ENCODE measurements around the gene EIF3D. TPM values are rescaled to one million over a fixed set of nuclear protein-coding genes. Genes with fewer than 3 reads are reported as not detected.

The EIF3D gene
- 132 TPM for total RNA-seq
- long read RNA-seq, transcript EIF3D-201 (15 exons, 2,155 nt) = major isoform, 200 of 232 reads
- long read RNA-seq, partial matches to known transcripts = 13 of 232 reads
- long read RNA-seq, other reads (novel, unspliced or antisense) = 17 of 232 reads

- peak; percentile 97 for ATAC-seq
- peak within 1 kb of the TSS; percentile 97 for H3K27ac ChIP-seq
- intact Hi-C loops (cut with DNase I) = no loop called here
Measured at GRCh38 chr22:36528795-36529751, at the start of gene EIF3D. Gene EIF3D, minus strand, starts transcription at chr22:36529166. Its CDS starts 3,045 bp downstream, at chr22:36526121.

GRCh38 chr22:36578619-36579018 is 49.7 kb upstream of the EIF3D start:
- ATAC-seq = no peak
- no peaks in the 10 kb centered on the region for H3K9me3 ChIP-seq
- H3K27me3 ChIP-seq = peaks cover 11% of the 10 kb centered on the region
- no peaks in the 10 kb centered on the region for H3K4me1 ChIP-seq
- no peak for DNase-seq
- TF ChIP-seq CTCF (IDR thresholded peaks at IDR 0.05) = no peak
- no peak overlapping the region for H3K27ac ChIP-seq
- intact Hi-C loops (cut with DNase I) = no loop called here
- no peak overlapping the region for H3K4me3 ChIP-seq
- no peaks in the 10 kb centered on the region for H3K36me3 ChIP-seq

More at GRCh38 chr22:36528795-36529751, at the start of gene EIF3D:
- Histone ChIP-seq H3K4me1 (peaks cover 19% of the 10 kb centered on the region), H3K27me3 (no peaks in the 10 kb centered on the region), H3K4me3 (peak within 1 kb of the TSS; percentile 97), H3K9me3 (no peaks in the 10 kb centered on the region), H3K36me3 (peaks cover 30% of the 10 kb centered on the region)
- DNase-seq = peak; percentile 99
- TF ChIP-seq CTCF (IDR thresholded peaks at IDR 0.05) = peak; percentile 14

GRCh38 chr22:36577019-36577418 is 48.1 kb upstream of the EIF3D start:
- TF ChIP-seq CTCF (IDR thresholded peaks at IDR 0.05) = no peak
- Histone ChIP-seq H3K27ac (no peak overlapping the region), H3K4me3 (no peak overlapping the region), H3K4me1 (no peaks in the 10 kb centered on the region), H3K36me3 (no peaks in the 10 kb centered on the region), H3K27me3 (peaks cover 7% of the 10 kb centered on the region), H3K9me3 (no peaks in the 10 kb centered on the region)
- no peak for DNase-seq
- intact Hi-C loops (cut with DNase I) = no loop called here
- no peak for ATAC-seq

- ATAC-seq (no peak), DNase-seq (no peak)
- H3K9me3 ChIP-seq = no peaks in the 10 kb centered on the region
- H3K27ac ChIP-seq = no peak overlapping the region
- H3K4me3 ChIP-seq = no peak overlapping the region
- peaks cover 7% of the 10 kb centered on the region for H3K27me3 ChIP-seq
- intact Hi-C loops (cut with DNase I) = no loop called here
- H3K4me1 ChIP-seq = no peaks in the 10 kb centered on the region
- TF ChIP-seq CTCF (IDR thresholded peaks at IDR 0.05) = no peak
- no peaks in the 10 kb centered on the region for H3K36me3 ChIP-seq
Measured at GRCh38 chr22:36574728-36575127, 45.8 kb upstream of the EIF3D start.

- Histone ChIP-seq H3K36me3 (no peaks in the 10 kb centered on the region), H3K9me3 (no peaks in the 10 kb centered on the region), H3K27me3 (peaks cover 13% of the 10 kb centered on the region), H3K27ac (no peak overlapping the region), H3K4me3 (no peak overlapping the region), H3K4me1 (no peaks in the 10 kb centered on the region)
- DNase-seq = no peak
- no peak for TF ChIP-seq CTCF (IDR thresholded peaks at IDR 0.05)
- no peak for ATAC-seq
- intact Hi-C loops (cut with DNase I) = no loop called here
Measured at GRCh38 chr22:36573815-36574363, 44.9 kb upstream of the EIF3D start.

All from upper lobe of right lung (tissue), 1 donor.